Measurements from ENCODE around the gene ZNF195. TPM values are rescaled to one million over a fixed set of nuclear protein-coding genes. Genes with fewer than 3 reads are reported as not detected.
"Not testable (repeated sequence)": the region's sequence is repeated elsewhere in the genome, so short reads cannot be mapped to it uniquely, and the experiment has no call there.

Gene ZNF195
- polyA plus RNA-seq, 1 of the 3 experiments (the other 2 are of a cell fraction), result 13.2 TPM

DNA sequence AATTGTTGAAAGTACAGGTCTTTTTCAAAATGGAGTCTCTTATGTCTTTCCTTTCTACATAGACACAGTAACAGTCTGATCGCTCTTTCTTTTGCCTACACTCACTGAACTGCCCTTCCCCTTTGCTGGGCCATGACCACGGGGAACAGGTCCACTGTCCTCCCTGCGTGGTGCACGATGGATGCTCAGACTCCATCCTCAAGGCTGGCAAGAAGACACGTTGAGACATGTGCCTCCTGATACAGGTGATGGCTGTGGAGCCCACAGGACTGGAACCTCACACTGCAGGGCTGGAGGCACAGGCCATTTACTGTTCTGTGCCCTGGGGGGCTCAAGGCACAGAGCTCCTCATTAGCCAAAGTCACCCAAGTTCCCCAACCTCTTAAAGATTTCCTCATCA, 16.5 kb upstream of the ZNF195 start:
- H3K9me2 ChIP-seq; DNase-seq; H3K4me2 ChIP-seq; H3K9me3 ChIP-seq; H3K9ac ChIP-seq; H2AFZ ChIP-seq (ENCODE audit: low read depth); H3K79me2 ChIP-seq (ENCODE audit: insufficient read depth); H3K4me1 ChIP-seq (ENCODE audit: control insufficient read depth in 1 of 2, insufficient read depth in 2 of 2, low read depth in 1 of 2, low read length in 1 of 2); H3F3A ChIP-seq (replicated peaks; ENCODE audit: insufficient read depth); H3K36me3 ChIP-seq (replicated peaks in 1 of 2; ENCODE audit: control insufficient read depth in 1 of 2, insufficient read depth in 2 of 2, low read length in 1 of 2); H3K27me3 ChIP-seq (ENCODE audit: insufficient read depth); H3K4me3 ChIP-seq (ENCODE audit: low read depth in 2 of 2, low read length in 1 of 2); POLR2A ChIA-PET; H3K27ac ChIP-seq (ENCODE audit: low read depth in 2 of 2, low read length in 1 of 2); H4K20me1 ChIP-seq (ENCODE audit: insufficient read depth): not testable (repeated sequence)
- 26% methylated on average over 5 of the region's 5 CpGs for WGBS (ENCODE audit: low lambda C conversion rate)
- CTCF ChIA-PET, result interaction anchor here (1.7 to 2.0 kb wide), 2 partner anchors 13 to 54 kb away, joined by 4 to 12 read pairs; no protein-coding TSS in a partner anchor

DNA sequence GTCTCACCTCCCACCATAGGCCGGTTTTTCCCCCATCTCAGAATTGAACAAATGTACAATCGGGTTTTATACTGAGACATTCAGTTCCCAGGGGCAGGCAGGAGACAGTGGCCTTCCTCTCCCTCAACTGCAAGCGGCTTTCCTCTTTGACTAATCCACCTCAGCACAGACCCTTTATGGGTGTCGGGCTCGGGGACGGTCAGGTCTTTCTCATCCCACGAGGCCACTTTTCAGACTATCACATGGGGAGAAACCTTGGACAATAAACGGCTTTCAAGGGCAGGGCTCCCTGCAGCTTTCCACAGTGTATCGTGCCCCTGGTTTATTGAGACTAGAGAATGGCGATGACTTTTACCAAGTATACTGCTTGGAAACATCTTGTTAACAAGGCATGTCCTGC, 16.0 kb upstream of the ZNF195 start:
- CTCF ChIA-PET; H3K9me3 ChIP-seq; H3K4me3 ChIP-seq (ENCODE audit: low read depth in 2 of 2, low read length in 1 of 2): not testable (repeated sequence)

DNA sequence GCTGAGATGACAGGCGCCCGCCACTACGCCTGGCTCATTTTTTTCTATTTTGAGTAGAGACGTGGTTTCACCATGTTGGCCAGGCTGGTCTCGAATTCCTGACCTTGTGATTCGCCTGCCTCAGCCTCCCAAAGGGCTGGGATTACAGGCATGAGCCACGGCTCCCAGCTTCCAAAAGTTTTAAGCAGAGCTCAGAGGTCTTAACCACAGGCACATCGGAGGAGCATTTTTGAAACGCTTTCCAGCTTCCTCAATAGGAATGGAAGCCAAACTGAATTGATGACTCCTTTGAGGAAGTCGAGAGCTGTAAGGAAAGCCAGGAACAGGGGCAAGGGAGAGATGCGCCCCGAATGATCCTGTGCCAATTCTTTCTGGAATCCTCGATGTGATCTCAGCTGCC, 14.5 kb upstream of the ZNF195 start:
- H2AFZ ChIP-seq (ENCODE audit: low read depth); H3K27me3 ChIP-seq (ENCODE audit: insufficient read depth); DNase-seq; H4K20me1 ChIP-seq (ENCODE audit: insufficient read depth); H3K4me2 ChIP-seq; H3K4me3 ChIP-seq (ENCODE audit: low read depth in 2 of 2, low read length in 1 of 2); H3K36me3 ChIP-seq (replicated peaks in 1 of 2; ENCODE audit: control insufficient read depth in 1 of 2, insufficient read depth in 2 of 2, low read length in 1 of 2); H3K27ac ChIP-seq (ENCODE audit: low read depth in 2 of 2, low read length in 1 of 2); H3K79me2 ChIP-seq (ENCODE audit: insufficient read depth); H3K9ac ChIP-seq; H3K4me1 ChIP-seq (ENCODE audit: control insufficient read depth in 1 of 2, insufficient read depth in 2 of 2, low read depth in 1 of 2, low read length in 1 of 2); H3K9me2 ChIP-seq; H3F3A ChIP-seq (replicated peaks; ENCODE audit: insufficient read depth); H3K9me3 ChIP-seq; POLR2A ChIA-PET: not testable (repeated sequence)
- 47% methylated on average over 11 of the region's 13 CpGs for WGBS (ENCODE audit: low lambda C conversion rate)
- CTCF ChIA-PET, result interaction anchor here (1.0 kb wide), 1 partner anchor 52 kb away, joined by 3 read pairs; no protein-coding TSS in a partner anchor

More for the DNA sequence above, 16.0 kb upstream of the ZNF195 start:
- H3F3A ChIP-seq (replicated peaks; ENCODE audit: insufficient read depth); DNase-seq; H3K36me3 ChIP-seq (replicated peaks in 1 of 2; ENCODE audit: control insufficient read depth in 1 of 2, insufficient read depth in 2 of 2, low read length in 1 of 2); H3K27me3 ChIP-seq (ENCODE audit: insufficient read depth); H3K79me2 ChIP-seq (ENCODE audit: insufficient read depth); H2AFZ ChIP-seq (ENCODE audit: low read depth); H3K4me2 ChIP-seq; H3K27ac ChIP-seq (ENCODE audit: low read depth in 2 of 2, low read length in 1 of 2); H3K9me2 ChIP-seq; H3K4me1 ChIP-seq (ENCODE audit: control insufficient read depth in 1 of 2, insufficient read depth in 2 of 2, low read depth in 1 of 2, low read length in 1 of 2); H4K20me1 ChIP-seq (ENCODE audit: insufficient read depth); H3K9ac ChIP-seq; POLR2A ChIA-PET: not testable (repeated sequence)
- WGBS (ENCODE audit: low lambda C conversion rate), result 25% methylated on average over 5 of the region's 10 CpGs

DNA sequence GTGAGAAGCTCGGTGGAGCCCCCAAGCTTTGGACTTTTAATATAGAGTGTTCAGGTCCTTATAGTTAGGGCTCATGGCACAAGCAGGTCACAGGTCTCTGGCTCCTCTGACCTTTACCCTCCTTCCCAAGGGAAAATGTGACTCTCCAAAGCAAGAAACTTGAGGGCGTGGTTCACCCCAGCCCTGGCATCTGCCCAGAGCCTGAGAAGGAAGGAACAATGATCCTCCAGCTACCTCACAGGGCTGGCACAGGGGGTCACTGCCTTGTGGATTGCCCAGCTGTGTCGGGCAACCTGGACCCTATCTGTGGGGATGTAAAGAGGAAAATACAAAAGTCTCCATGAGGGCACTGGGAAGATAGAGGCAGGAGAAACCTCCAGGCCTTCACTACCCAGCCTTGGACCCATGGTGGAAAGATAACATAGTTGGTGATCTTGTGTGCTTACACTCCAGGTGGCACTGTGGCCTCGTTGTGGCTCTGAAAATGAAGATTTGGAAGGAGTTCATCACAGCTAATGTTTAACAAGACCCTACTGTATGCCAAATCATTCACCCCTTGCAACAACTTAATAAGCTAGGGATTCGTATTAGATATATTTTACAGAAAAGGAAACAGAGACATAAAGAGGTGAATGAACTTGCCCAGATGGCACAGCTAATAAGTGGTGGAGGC, 3.8 kb upstream of the ZNF195 start:
- WGBS (ENCODE audit: low lambda C conversion rate), result 63% methylated on average over 5 of the region's 5 CpGs

More for the DNA sequence above, 3.8 kb upstream of the ZNF195 start:
- Histone ChIP-seq H3K4me3 (ENCODE audit: low read depth in 2 of 2, low read length in 1 of 2) (no peak overlapping the region), H2AFZ (ENCODE audit: low read depth) (no peak overlapping the region), H3K27ac (ENCODE audit: low read depth in 2 of 2, low read length in 1 of 2) (no peak overlapping the region), H3K9me3 (no peaks in the 10 kb centered on the region), H4K20me1 (ENCODE audit: insufficient read depth) (no peaks in the 10 kb centered on the region), H3K79me2 (ENCODE audit: insufficient read depth) (peaks cover 12% of the 10 kb centered on the region), H3K4me2 (no peak overlapping the region), H3F3A (replicated peaks; ENCODE audit: insufficient read depth) (peaks cover 3% of the 10 kb centered on the region), H3K36me3 (replicated peaks in 1 of 2; ENCODE audit: control insufficient read depth in 1 of 2, insufficient read depth in 2 of 2, low read length in 1 of 2) (peaks cover 0 to 1% of the 10 kb centered on the region in 2 experiments), H3K9ac (no peak overlapping the region), H3K9me2 (no peaks in the 10 kb centered on the region), H3K27me3 (ENCODE audit: insufficient read depth) (peaks cover 6% of the 10 kb centered on the region; the same call in 1 of the 2 replicates), H3K4me1 (ENCODE audit: control insufficient read depth in 1 of 2, insufficient read depth in 2 of 2, low read depth in 1 of 2, low read length in 1 of 2) (peaks cover 0 to 10% of the 10 kb centered on the region in 2 experiments; a peak in 2 of 4 replicates)
- DNase-seq, result no peak
- CTCF ChIA-PET, result interaction anchor here (0.9 to 11.0 kb wide), 3 partner anchors 26 to 42 kb away, joined by 5 to 88 read pairs (median 9); no protein-coding TSS in a partner anchor
- POLR2A ChIA-PET, result no interaction called here
- TF ChIP-seq NRF1 (IDR thresholded peaks at IDR 0.05; ENCODE audit: low read depth, low read length) (no peak), POLR2AphosphoS5 (IDR thresholded peaks at IDR 0.05; ENCODE audit: low read depth, low read length) (no peak), MXI1 (IDR thresholded peaks at IDR 0.05; ENCODE audit: low read depth, low read length) (no peak), RXRA (IDR thresholded peaks at IDR 0.05; ENCODE audit: borderline replicate concordance, low read depth) (no peak), RCOR1 (IDR thresholded peaks at IDR 0.05; ENCODE audit: low read length) (no peak), SIN3A (IDR thresholded peaks at IDR 0.05; ENCODE audit: borderline replicate concordance, low read depth, low read length) (no peak), GATA2 (CRISPR knock-in tag; IDR thresholded peaks at IDR 0.05) (no peak)
- TF ChIP-seq, protein P1, sequence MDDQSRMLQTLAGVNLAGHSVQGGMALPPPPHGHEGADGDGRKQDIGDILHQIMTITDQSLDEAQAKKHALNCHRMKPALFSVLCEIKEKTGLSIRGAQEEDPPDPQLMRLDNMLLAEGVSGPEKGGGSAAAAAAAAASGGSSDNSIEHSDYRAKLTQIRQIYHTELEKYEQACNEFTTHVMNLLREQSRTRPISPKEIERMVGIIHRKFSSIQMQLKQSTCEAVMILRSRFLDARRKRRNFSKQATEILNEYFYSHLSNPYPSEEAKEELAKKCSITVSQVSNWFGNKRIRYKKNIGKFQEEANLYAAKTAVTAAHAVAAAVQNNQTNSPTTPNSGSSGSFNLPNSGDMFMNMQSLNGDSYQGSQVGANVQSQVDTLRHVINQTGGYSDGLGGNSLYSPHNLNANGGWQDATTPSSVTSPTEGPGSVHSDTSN (IDR thresholded peaks at IDR 0.05), result no peak

Data from SK-N-SH (cell line).